HFF-Myc (cell line): ENCODE measurements around the gene RBBP7.

Source experiments
- DNase-seq: peaks from one replicate; pipeline ENCODE4 v3.0.0-alpha.2; 2011; ENCODE audit warnings: low read depth; ENCODE audit errors: extremely low read depth
- H3K4me3 ChIP-seq: replicated peaks from 2 replicates; pipeline ENCODE4 v1.5.1; 2011; ENCODE audit warnings: low read depth, mild to moderate bottlenecking, control low read depth, low read length
- TF ChIP-seq, protein P1 (sequence below): IDR thresholded peaks from 2 replicates; pipeline ENCODE4 v1.5.1; 2012; ENCODE audit warnings: mild to moderate bottlenecking, low read depth, low read length, control low read depth; ENCODE audit errors: missing control alignments

Gene RBBP7

DNA sequence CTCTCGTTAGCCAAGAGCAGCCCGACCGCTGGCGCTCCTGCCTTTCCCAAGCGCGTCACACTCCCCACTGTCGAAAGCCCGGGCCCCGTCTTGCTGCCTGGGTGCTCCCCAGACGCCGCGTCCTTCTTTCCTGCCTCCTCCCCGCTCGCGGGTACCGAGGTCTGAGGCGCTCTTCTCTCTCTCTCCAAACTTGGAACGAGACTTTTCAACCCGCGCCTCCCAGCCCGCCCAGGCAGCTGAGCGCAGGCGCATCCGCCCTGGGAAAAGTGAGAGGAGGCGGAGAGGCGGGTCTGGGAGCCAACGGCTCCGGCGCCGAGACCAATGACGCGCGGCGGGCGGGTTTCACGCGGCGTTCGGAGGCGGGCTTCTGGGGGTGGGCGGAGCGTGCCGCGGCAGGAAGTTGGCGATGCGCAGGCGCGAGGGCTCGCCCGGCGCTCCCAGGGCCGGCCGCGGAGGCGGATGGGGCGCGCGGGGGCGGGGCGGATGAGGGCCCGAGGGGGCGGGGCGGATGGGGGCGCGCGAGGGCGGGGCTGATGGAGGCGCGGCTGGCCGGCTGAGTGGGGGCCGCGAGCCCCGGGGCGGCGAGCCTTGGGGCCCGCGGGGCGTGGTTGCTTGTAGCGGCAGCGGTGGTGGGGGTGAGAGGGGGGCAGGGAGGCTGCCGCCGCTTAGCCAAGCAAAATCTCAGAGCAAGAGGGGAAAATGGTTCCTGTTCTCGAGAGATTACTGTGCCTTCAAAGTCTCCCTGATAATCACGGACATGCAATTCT, at the start of gene RBBP7:
TSS of gene RBBP7 (minus strand) at position 268 of the 767 bp plus-strand sequence. CDS start 309 bp downstream, outside the sequence.
- TF ChIP-seq, protein P1, sequence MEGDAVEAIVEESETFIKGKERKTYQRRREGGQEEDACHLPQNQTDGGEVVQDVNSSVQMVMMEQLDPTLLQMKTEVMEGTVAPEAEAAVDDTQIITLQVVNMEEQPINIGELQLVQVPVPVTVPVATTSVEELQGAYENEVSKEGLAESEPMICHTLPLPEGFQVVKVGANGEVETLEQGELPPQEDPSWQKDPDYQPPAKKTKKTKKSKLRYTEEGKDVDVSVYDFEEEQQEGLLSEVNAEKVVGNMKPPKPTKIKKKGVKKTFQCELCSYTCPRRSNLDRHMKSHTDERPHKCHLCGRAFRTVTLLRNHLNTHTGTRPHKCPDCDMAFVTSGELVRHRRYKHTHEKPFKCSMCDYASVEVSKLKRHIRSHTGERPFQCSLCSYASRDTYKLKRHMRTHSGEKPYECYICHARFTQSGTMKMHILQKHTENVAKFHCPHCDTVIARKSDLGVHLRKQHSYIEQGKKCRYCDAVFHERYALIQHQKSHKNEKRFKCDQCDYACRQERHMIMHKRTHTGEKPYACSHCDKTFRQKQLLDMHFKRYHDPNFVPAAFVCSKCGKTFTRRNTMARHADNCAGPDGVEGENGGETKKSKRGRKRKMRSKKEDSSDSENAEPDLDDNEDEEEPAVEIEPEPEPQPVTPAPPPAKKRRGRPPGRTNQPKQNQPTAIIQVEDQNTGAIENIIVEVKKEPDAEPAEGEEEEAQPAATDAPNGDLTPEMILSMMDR: no peak

DNA sequence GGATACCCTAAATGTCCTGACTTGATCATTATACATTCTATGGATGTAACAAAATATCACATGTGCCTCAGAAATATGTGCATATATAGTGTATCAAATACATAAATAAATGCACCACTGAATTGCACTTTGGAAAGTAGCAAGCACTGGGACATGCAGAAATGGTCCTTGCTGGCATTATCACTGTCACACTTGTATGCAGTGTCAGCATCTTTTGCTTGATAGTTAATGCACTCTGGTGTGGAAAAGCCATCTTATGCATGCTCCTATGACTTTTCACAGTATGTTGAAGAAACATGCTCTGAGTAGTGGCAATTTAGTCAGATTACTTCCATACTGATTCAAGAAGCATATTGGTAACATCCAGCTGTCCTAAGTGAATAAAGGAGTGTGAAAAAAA, 48.8 kb upstream of the RBBP7 start:
- TF ChIP-seq, protein P1: no peak
- H3K4me3 ChIP-seq: no peak overlapping the region
- no peak for DNase-seq

More for the DNA sequence above, at the start of gene RBBP7:
- peak; percentile 44 for DNase-seq
- H3K4me3 ChIP-seq: peak within 1 kb of the TSS; percentile 64

DNA sequence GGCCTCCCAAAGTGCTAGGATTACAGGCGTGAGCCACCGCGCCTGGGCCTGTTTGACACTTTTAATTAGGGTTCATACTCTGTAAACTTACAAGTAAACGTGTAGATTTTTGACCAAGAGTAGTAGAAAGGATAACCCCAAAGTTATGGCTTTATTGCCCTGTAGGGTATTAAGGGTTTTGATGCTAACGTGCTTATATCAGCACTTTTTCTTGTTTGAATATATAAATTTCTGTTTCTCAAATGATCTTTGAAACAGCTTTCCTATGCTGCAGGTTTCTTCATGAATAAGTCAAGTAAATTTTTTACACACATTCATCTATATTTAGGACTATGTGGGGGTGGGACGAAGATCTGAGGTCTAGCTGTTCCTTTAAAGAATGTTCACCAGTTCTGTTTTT, 47.0 kb upstream of the RBBP7 start:
- TF ChIP-seq, protein P1: no peak
- no peak for DNase-seq
- no peak overlapping the region for H3K4me3 ChIP-seq

DNA sequence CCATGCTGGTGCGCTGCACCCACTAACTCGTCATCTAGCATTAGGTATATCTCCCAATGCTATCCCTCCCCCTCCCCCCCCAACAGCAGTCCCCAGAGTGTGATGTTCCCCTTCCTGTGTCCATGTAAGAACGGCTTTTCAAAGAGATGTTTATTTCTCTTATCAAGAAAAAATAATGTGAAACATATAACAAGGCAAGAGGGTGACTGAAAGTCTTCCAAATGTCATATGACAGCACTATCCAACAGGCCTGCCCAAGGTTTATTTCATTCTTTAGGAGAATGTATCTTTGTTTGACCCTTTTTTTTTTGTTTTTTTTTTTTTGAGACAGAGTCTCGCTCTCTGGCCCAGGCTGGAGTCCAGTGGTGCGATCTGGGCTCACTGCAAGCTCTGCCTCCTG, 46.4 kb upstream of the RBBP7 start:
- TF ChIP-seq, protein P1: no peak
- DNase-seq: no peak
- no peak overlapping the region for H3K4me3 ChIP-seq

- H3K4me3 ChIP-seq: no peak overlapping the region
- TF ChIP-seq, protein P1: no peak
- DNase-seq: no peak
Measured at GRCh38 chrX:16914058-16914457, 43.9 kb upstream of the RBBP7 start.

GRCh38 chrX:16910376-16910775, 40.2 kb upstream of the RBBP7 start:
- TF ChIP-seq, protein P1: no peak

More at GRCh38 chrX:16910376-16910775, 40.2 kb upstream of the RBBP7 start:
- DNase-seq: no peak
- H3K4me3 ChIP-seq: no peak overlapping the region
